Measurements from ENCODE around the gene ARHGEF40. TPM values are rescaled to one million over a fixed set of nuclear protein-coding genes. Genes with fewer than 3 reads are reported as not detected.

The ARHGEF40 gene
- polyA plus RNA-seq, 1 donor (not counting 4 experiments of a cell fraction or from before 2014, with no cell fraction given) = 8.7 TPM

DNA sequence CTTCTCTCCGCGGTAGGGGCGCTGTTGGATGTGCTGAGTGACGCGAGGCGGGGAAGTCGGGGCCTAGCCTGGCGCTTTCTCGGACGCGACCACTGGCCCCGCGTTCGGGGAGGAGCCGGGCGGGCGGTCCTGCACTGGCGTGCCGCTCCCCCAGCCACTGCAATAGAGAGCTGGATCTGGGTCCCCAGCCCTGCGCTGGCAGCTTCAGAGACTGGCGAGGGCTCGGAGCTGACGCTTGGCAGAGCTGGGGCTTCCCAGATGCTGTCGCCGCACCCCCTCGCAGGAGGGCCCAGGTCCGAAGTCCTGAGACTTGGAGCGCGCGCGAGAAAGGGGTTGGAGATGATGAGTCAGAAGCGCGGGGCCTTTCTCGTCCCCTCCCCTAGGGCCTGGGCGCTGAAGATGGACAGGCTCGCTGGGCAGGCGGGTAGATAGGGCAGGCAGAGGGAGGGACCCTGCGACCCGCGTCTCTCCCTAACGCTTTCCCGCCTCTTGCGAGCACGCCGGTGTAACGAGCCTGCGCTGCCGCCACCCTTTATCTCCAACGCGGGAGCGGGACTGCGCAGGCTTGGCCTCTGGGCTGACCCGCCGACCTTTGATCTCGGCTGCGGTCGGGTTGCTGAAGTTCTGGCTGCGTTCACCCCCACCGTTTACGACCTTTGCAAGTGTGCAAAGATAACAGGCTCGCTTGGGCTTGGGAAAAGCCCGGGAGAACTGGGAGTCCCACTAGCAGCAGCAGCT, 33.8 kb downstream of the ARHGEF40 start:
- Histone ChIP-seq H3K9ac (ENCODE audit: control insufficient read depth, extremely low read depth, insufficient read depth, low read length) (peak overlapping the region; percentile 95), H3K4me1 (ENCODE audit: control insufficient read depth, extremely low read depth, insufficient read depth, low read length) (peaks cover 76% of the 10 kb centered on the region), H3K36me3 (ENCODE audit: control insufficient read depth in 2 of 2, extremely low read depth in 1 of 2, insufficient read depth in 2 of 2, low read length in 2 of 2) (no peaks in the 10 kb centered on the region), H3K9me3 (ENCODE audit: control insufficient read depth, low read depth, low read length) (no peaks in the 10 kb centered on the region), H3K4me3 (ENCODE audit: control insufficient read depth in 2 of 3, extremely low read depth in 1 of 3, insufficient read depth in 2 of 3, low read depth in 1 of 3, low read length in 3 of 3) (peak overlapping the region; percentile 54 to 90 (median 83)), H3K79me2 (ENCODE audit: control insufficient read depth, insufficient read depth, low read length) (peaks cover 21% of the 10 kb centered on the region), H3K9me1 (ENCODE audit: control insufficient read depth, extremely low read depth, insufficient read depth, low read length) (no peaks in the 10 kb centered on the region), H4K20me1 (ENCODE audit: control insufficient read depth, extremely low read depth, insufficient read depth, low read length) (no peaks in the 10 kb centered on the region), H3K27ac (ENCODE audit: control insufficient read depth, insufficient read depth, low read length) (peak overlapping the region; percentile 95), H3K4me2 (ENCODE audit: control insufficient read depth, extremely low read depth, insufficient read depth, low read depth, low read length) (peak overlapping the region; percentile 99), H2AFZ (ENCODE audit: control insufficient read depth, low read length) (peak overlapping the region; percentile 94), H3K27me3 (ENCODE audit: control insufficient read depth, extremely low read depth, insufficient read depth, low read length) (no peaks in the 10 kb centered on the region)
- FAIRE-seq = no peak
- no peak for DNase-seq (ENCODE audit: low read depth, low spot score)
- no peak for TF ChIP-seq EZH2 (IDR thresholded peaks at IDR 0.05; ENCODE audit: low read length)
- TF ChIP-seq, protein P1, sequence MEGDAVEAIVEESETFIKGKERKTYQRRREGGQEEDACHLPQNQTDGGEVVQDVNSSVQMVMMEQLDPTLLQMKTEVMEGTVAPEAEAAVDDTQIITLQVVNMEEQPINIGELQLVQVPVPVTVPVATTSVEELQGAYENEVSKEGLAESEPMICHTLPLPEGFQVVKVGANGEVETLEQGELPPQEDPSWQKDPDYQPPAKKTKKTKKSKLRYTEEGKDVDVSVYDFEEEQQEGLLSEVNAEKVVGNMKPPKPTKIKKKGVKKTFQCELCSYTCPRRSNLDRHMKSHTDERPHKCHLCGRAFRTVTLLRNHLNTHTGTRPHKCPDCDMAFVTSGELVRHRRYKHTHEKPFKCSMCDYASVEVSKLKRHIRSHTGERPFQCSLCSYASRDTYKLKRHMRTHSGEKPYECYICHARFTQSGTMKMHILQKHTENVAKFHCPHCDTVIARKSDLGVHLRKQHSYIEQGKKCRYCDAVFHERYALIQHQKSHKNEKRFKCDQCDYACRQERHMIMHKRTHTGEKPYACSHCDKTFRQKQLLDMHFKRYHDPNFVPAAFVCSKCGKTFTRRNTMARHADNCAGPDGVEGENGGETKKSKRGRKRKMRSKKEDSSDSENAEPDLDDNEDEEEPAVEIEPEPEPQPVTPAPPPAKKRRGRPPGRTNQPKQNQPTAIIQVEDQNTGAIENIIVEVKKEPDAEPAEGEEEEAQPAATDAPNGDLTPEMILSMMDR (optimal IDR thresholded peaks at IDR 0.05 in 1 of 3, IDR thresholded peaks at IDR 0.05 in 1 of 3, conservative IDR thresholded peaks at IDR 0.05 in 1 of 3; ENCODE audit: extremely low read depth in 1 of 3, insufficient read depth in 2 of 3, low read length in 3 of 3) = peak; percentile 75 to 90 (median 83)
- dilution Hi-C loops (cut with MboI; ENCODE audit: extremely low pct_ligation_motif_present, low sequenced_read_pairs) = no loop called here

GRCh38 chr14:21104448-21105060, 34.5 kb downstream of the ARHGEF40 start:
- no peaks in the 10 kb centered on the region for H3K27me3 ChIP-seq (ENCODE audit: control insufficient read depth, extremely low read depth, insufficient read depth, low read length)
- no peaks in the 10 kb centered on the region for H3K36me3 ChIP-seq (ENCODE audit: control insufficient read depth in 2 of 2, extremely low read depth in 1 of 2, insufficient read depth in 2 of 2, low read length in 2 of 2)
- H3K4me1 ChIP-seq (ENCODE audit: control insufficient read depth, extremely low read depth, insufficient read depth, low read length) = peaks cover 70% of the 10 kb centered on the region
- H4K20me1 ChIP-seq (ENCODE audit: control insufficient read depth, extremely low read depth, insufficient read depth, low read length) = no peaks in the 10 kb centered on the region
- H3K9me1 ChIP-seq (ENCODE audit: control insufficient read depth, extremely low read depth, insufficient read depth, low read length) = no peaks in the 10 kb centered on the region
- dilution Hi-C loops (cut with MboI; ENCODE audit: extremely low pct_ligation_motif_present, low sequenced_read_pairs) = no loop called here
- TF ChIP-seq EZH2 (IDR thresholded peaks at IDR 0.05; ENCODE audit: low read length) = no peak
- TF ChIP-seq, protein P1 (optimal IDR thresholded peaks at IDR 0.05 in 1 of 3, IDR thresholded peaks at IDR 0.05 in 1 of 3, conservative IDR thresholded peaks at IDR 0.05 in 1 of 3; ENCODE audit: extremely low read depth in 1 of 3, insufficient read depth in 2 of 3, low read length in 3 of 3) = peak; percentile 98 to 100 (median 99)
- FAIRE-seq (no peak), DNase-seq (ENCODE audit: low read depth, low spot score) (no peak)
- no peaks in the 10 kb centered on the region for H3K9me3 ChIP-seq (ENCODE audit: control insufficient read depth, low read depth, low read length)
- peaks cover 18% of the 10 kb centered on the region for H3K79me2 ChIP-seq (ENCODE audit: control insufficient read depth, insufficient read depth, low read length)
- peak overlapping the region; percentile 54 to 90 (median 83) for H3K4me3 ChIP-seq (ENCODE audit: control insufficient read depth in 2 of 3, extremely low read depth in 1 of 3, insufficient read depth in 2 of 3, low read depth in 1 of 3, low read length in 3 of 3)
- peak overlapping the region; percentile 95 for H3K9ac ChIP-seq (ENCODE audit: control insufficient read depth, extremely low read depth, insufficient read depth, low read length)
- H2AFZ ChIP-seq (ENCODE audit: control insufficient read depth, low read length) = peak overlapping the region; percentile 94
- peak overlapping the region; percentile 99 for H3K4me2 ChIP-seq (ENCODE audit: control insufficient read depth, extremely low read depth, insufficient read depth, low read depth, low read length)
- peak overlapping the region; percentile 95 for H3K27ac ChIP-seq (ENCODE audit: control insufficient read depth, insufficient read depth, low read length)
